Sigmoid colon (tissue), 7 donors: ENCODE data around the gene PHGDH. TPM values are rescaled to one million over a fixed set of nuclear protein-coding genes. Genes with fewer than 3 reads are reported as not detected.

Experiments
- DNase-seq: peaks from one replicate; pipeline ENCODE4 v3.0.0-alpha.2; 2019
- H3K27ac ChIP-seq, 4 donors: fragments of 200-600 bp; sonication (generic); one replicate each; pipeline ENCODE4 v1.5.1; 2016 to 2019; ENCODE audit warnings: mild to moderate bottlenecking in 1 of 4
- H3K27me3 ChIP-seq, 3 donors: fragments of 200-600 bp; sonication (generic); one replicate each; pipeline ENCODE4 v1.5.1; 2019; ENCODE audit warnings: mild to moderate bottlenecking in 1 of 3
- H3K36me3 ChIP-seq, 4 donors: fragments of 200-600 bp; sonication (generic); one replicate each; pipeline ENCODE4 v1.5.1; 2016 to 2019
- H3K4me1 ChIP-seq, 4 donors: fragments of 200-600 bp; sonication (generic); one replicate each; pipeline ENCODE4 v1.5.1; 2017 to 2019
- H3K4me3 ChIP-seq, 4 donors: fragments of 200-600 bp; sonication (generic); one replicate each; pipeline ENCODE4 v1.5.1; 2017 to 2019; ENCODE audit warnings: mild to moderate bottlenecking in 2 of 4, moderate library complexity in 1 of 4
- H3K9me3 ChIP-seq, 4 donors: fragments of 200-600 bp in 3 of 4; sonication (generic) in 3 of 4; one replicate each; pipeline versions ENCODE4 v1.5.1 to v1.6.1; 2013 to 2019
- CTCF ChIP-seq, 4 experiments: fragments of 450-650 bp in 3 of 4; fragments of 200-600 bp in 1 of 4; IDR thresholded peaks; one replicate each; pipeline ENCODE4 v1.5.1; 2016 to 2019; ENCODE audit warnings: antibody characterized with exemption in 4 of 4, mild to moderate bottlenecking in 3 of 4, moderate library complexity in 2 of 4
- EP300 ChIP-seq, 4 donors: sonication (generic); formaldehyde crosslinking; IDR thresholded peaks; one replicate each; pipeline ENCODE4 v1.6.1; 2017; ENCODE audit warnings: antibody characterized with exemption in 4 of 4
- POLR2A ChIP-seq, 2 donors: fragments of 450-650 bp; IDR thresholded peaks; one replicate each; pipeline ENCODE4 v1.6.1; 2016; ENCODE audit warnings: antibody characterized with exemption in 2 of 2, mild to moderate bottlenecking in 2 of 2, moderate library complexity in 2 of 2
- POLR2AphosphoS5 ChIP-seq, 4 donors: sonication (generic); formaldehyde crosslinking; IDR thresholded peaks; one replicate each; pipeline ENCODE4 v1.6.1; 2017; ENCODE audit warnings: antibody characterized with exemption in 4 of 4
- WGBS, 2 donors: extraction: QIAGEN DNeasy Blood & Tissue Kit; methylation state at CpG; one replicate each; pipeline ENCODE4 v1.1.7; 2013; 5-methylcytosine and 5-hydroxymethylcytosine counted together
- intact Hi-C: fragments of 100-400 bp; cut with DNase I; formaldehyde crosslinking; loops from one replicate; pipeline ENCODE4 v1.15.1; 2023
- polyA plus RNA-seq, 3 donors: library from polyadenylated mRNA; stranded (reverse); fragments of 200-250 nt; gene quantifications; one replicate each; pipeline ENCODE4 v1.2.3, GENCODE V29; 2013
- total RNA-seq, 4 donors: library from RNA; depleted of rRNA; stranded (reverse); fragments of >200 nt; gene quantifications; one replicate each; pipeline ENCODE4 v1.1.0, GENCODE V29; 2016
- donor health status: healthy with polysubstance abuse.
- donor health status: Bipolar disorder and iron deficiency.
- donor health status: healthy.

The PHGDH gene
- total and polyA plus RNA-seq, 7 donors = 3.9 to 37.7 (median 22.0) TPM

GRCh38 chr1:119739150-119739549 is 27.4 kb downstream of the PHGDH start:
- Histone ChIP-seq H3K27ac (no peak overlapping the region), H3K27me3 (no peaks in the 10 kb centered on the region), H3K4me3 (no peak overlapping the region), H3K36me3 (peaks cover 0 to 25% (median 6%) of the 10 kb centered on the region in 4 donors), H3K9me3 (no peaks in the 10 kb centered on the region), H3K4me1 (peaks cover 0 to 27% (median 23%) of the 10 kb centered on the region in 4 donors)
- intact Hi-C loops = no loop called here
- WGBS, 2 donors = 52 to 85% methylated on average over 6 of the region's 6 CpGs
- DNase-seq = no peak
- TF ChIP-seq CTCF (IDR thresholded peaks at IDR 0.05) (no peak), EP300 (IDR thresholded peaks at IDR 0.05) (no peak), POLR2AphosphoS5 (IDR thresholded peaks at IDR 0.05) (no peak), POLR2A (IDR thresholded peaks at IDR 0.05) (no peak)

GRCh38 chr1:119740261-119740660 is 28.5 kb downstream of the PHGDH start:
- DNase-seq = no peak
- Histone ChIP-seq H3K27me3 (no peaks in the 10 kb centered on the region), H3K36me3 (peaks cover 0 to 14% (median under 1%) of the 10 kb centered on the region in 4 donors), H3K27ac (no peak overlapping the region), H3K4me3 (no peak overlapping the region), H3K4me1 (peaks cover 0 to 30% (median 24%) of the 10 kb centered on the region in 4 donors), H3K9me3 (no peaks in the 10 kb centered on the region)
- WGBS, 2 donors = 96 to 98% methylated on average over 2 of the region's 2 CpGs
- TF ChIP-seq CTCF (IDR thresholded peaks at IDR 0.05) = no peak
- TF ChIP-seq EP300 (IDR thresholded peaks at IDR 0.05) = no peak
- TF ChIP-seq POLR2A (IDR thresholded peaks at IDR 0.05) = no peak
- no peak for TF ChIP-seq POLR2AphosphoS5 (IDR thresholded peaks at IDR 0.05)
- intact Hi-C loops = loop anchor here (5.0 to 10.0 kb wide), 2 partner anchors 57 to 205 kb away; no protein-coding TSS in a partner anchor

- Histone ChIP-seq H3K27me3 (no peaks in the 10 kb centered on the region), H3K27ac (peak overlapping the region in 3 of 4 donors; percentile 59 to 81 (median 65)), H3K36me3 (peaks cover 0 to 5% (median 0%) of the 10 kb centered on the region in 4 donors), H3K4me3 (no peak overlapping the region), H3K4me1 (peaks cover 0 to 30% (median 24%) of the 10 kb centered on the region in 4 donors), H3K9me3 (no peaks in the 10 kb centered on the region)
- intact Hi-C loops = loop anchor here (5.0 to 10.0 kb wide), 2 partner anchors 56 to 204 kb away; no protein-coding TSS in a partner anchor
- TF ChIP-seq POLR2AphosphoS5 (IDR thresholded peaks at IDR 0.05) = no peak
- TF ChIP-seq POLR2A (IDR thresholded peaks at IDR 0.05) = no peak
- TF ChIP-seq EP300 (IDR thresholded peaks at IDR 0.05) = no peak
- WGBS, 2 donors = 93 to 95% methylated on average over 13 of the region's 13 CpGs
- no peak for DNase-seq
Measured at GRCh38 chr1:119740896-119741780, 29.4 kb downstream of the PHGDH start.

GRCh38 chr1:119742202-119742601 is 30.5 kb downstream of the PHGDH start:
- H3K27ac ChIP-seq = peak overlapping the region in 3 of 4 donors; percentile 59 to 81 (median 65)
- intact Hi-C loops = loop anchor here (5.0 to 10.0 kb wide), 2 partner anchors 55 to 203 kb away; no protein-coding TSS in a partner anchor

More at GRCh38 chr1:119742202-119742601, 30.5 kb downstream of the PHGDH start:
- TF ChIP-seq POLR2AphosphoS5 (IDR thresholded peaks at IDR 0.05) (no peak), CTCF (IDR thresholded peaks at IDR 0.05) (no peak), EP300 (IDR thresholded peaks at IDR 0.05) (no peak), POLR2A (IDR thresholded peaks at IDR 0.05) (no peak)
- 64 to 83% methylated on average over 7 of the region's 7 CpGs for WGBS, 2 donors
- Histone ChIP-seq H3K4me1 (peaks cover 0 to 30% (median 24%) of the 10 kb centered on the region in 4 donors), H3K27me3 (no peaks in the 10 kb centered on the region), H3K36me3 (no peaks in the 10 kb centered on the region), H3K4me3 (no peak overlapping the region), H3K9me3 (no peaks in the 10 kb centered on the region)
- no peak for DNase-seq
